MCF 10A (cell line): ENCODE results near the gene DIAPH2. TPM values are rescaled to one million over a fixed set of nuclear protein-coding genes. Genes with fewer than 3 reads are reported as not detected.

Source experiments
- BruUV-seq: library from RNA; stranded (reverse); fragments of 400-500 nt; replicated peaks from 2 replicates; lab custom pipeline; 2021; lab: Mats Ljungman, UMichigan
- CTCF ChIA-PET: fragments of 300-600 bp; sonication (Branson Sonifier 250); formaldehyde crosslinking; extraction: SDS; loops from one replicate; lab custom pipeline; 2021; ENCODE audit warnings: antibody characterized with exemption, inconsistent platforms; lab: Yijun Ruan, JAX
- POLR2A ChIA-PET: fragments of 300-600, 350-650 bp; sonication (Branson Sonifier 250); formaldehyde crosslinking; extraction: SDS; loops from one replicate; lab custom pipeline; 2020; ENCODE audit warnings: antibody characterized with exemption, inconsistent platforms; lab: Yijun Ruan, JAX
- DNase-seq: peaks from one replicate; pipeline ENCODE4 v3.0.0-alpha.2; 2018; ENCODE audit not compliant: unreplicated experiment
- H3K27ac Mint-ChIP-seq: one replicate; pipeline ENCODE4 v1.8.0; 2022; ENCODE audit warnings: mild to moderate bottlenecking, low read depth, mixed read lengths; ENCODE audit not compliant: unreplicated experiment
- H3K27me3 Mint-ChIP-seq: one replicate; pipeline ENCODE4 v1.8.0; 2022; ENCODE audit warnings: mixed read lengths; ENCODE audit not compliant: insufficient read depth, unreplicated experiment
- H3K36me3 Mint-ChIP-seq: one replicate; pipeline ENCODE4 v1.8.0; 2022; ENCODE audit warnings: mild to moderate bottlenecking, moderate library complexity, mixed read lengths; ENCODE audit not compliant: insufficient read depth, unreplicated experiment
- H3K4me1 Mint-ChIP-seq: one replicate; pipeline ENCODE4 v1.8.0; 2022; ENCODE audit warnings: mixed read lengths; ENCODE audit not compliant: insufficient read depth, unreplicated experiment
- H3K4me3 Mint-ChIP-seq: one replicate; pipeline ENCODE4 v1.8.0; 2022; ENCODE audit warnings: mild to moderate bottlenecking, moderate library complexity, mixed read lengths; ENCODE audit not compliant: unreplicated experiment
- H3K9me3 Mint-ChIP-seq: one replicate; pipeline ENCODE4 v1.8.0; 2022; ENCODE audit warnings: mixed read lengths; ENCODE audit not compliant: unreplicated experiment
- intact Hi-C: fragments of 100-400 bp; cut with micrococcal nuclease; formaldehyde crosslinking; loops from 2 replicates; pipeline ENCODE4 v1.14.1; 2022
- total RNA-seq: library from RNA; stranded (reverse); gene quantifications from 2 replicates; pipeline ENCODE4 v1.2.3, GENCODE V29; 2022
- TF ChIP-seq, protein P1 (sequence below): fragments of 200-600 bp; IDR thresholded peaks from one replicate; pipeline ENCODE4 v1.8.0; 2022; ENCODE audit warnings: antibody characterized with exemption, mild to moderate bottlenecking; ENCODE audit not compliant: unreplicated experiment

Gene DIAPH2
- total RNA-seq, 1 experiment from 2014 or later, result 17.6 TPM

DNA sequence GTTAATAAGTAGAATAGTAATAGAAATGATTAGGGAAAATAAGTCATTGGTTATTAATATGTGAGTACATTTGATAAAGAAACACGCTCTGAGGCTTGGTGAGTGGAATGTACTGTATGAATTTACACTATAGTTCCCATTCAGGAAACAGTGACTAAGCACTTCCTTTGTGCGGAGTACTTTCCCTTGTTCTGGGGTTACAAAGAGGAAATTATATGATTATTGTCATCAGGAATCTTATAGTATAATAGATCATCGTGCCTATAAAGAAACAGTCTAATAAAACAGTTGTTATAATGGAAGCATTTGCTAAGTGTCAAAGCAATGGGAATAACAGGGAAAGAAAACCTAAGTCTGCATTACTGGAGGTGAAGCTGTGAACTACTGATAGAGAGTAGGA, 337.0 kb downstream of the DIAPH2 start:
- DNase-seq, result peak; percentile 15
- POLR2A ChIA-PET, result no interaction called here
- H3K27ac Mint-ChIP-seq, result no peak overlapping the region
- BruUV-seq, result no TSS peak
- CTCF ChIA-PET, result interaction anchor here (0.5 kb wide), 1 partner anchor 249 kb away, joined by 3 read pairs; no protein-coding TSS in a partner anchor
- intact Hi-C loops, result no loop called here
- H3K9me3 Mint-ChIP-seq, result no peaks in the 10 kb centered on the region
- TF ChIP-seq, protein P1, sequence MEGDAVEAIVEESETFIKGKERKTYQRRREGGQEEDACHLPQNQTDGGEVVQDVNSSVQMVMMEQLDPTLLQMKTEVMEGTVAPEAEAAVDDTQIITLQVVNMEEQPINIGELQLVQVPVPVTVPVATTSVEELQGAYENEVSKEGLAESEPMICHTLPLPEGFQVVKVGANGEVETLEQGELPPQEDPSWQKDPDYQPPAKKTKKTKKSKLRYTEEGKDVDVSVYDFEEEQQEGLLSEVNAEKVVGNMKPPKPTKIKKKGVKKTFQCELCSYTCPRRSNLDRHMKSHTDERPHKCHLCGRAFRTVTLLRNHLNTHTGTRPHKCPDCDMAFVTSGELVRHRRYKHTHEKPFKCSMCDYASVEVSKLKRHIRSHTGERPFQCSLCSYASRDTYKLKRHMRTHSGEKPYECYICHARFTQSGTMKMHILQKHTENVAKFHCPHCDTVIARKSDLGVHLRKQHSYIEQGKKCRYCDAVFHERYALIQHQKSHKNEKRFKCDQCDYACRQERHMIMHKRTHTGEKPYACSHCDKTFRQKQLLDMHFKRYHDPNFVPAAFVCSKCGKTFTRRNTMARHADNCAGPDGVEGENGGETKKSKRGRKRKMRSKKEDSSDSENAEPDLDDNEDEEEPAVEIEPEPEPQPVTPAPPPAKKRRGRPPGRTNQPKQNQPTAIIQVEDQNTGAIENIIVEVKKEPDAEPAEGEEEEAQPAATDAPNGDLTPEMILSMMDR, result no peak
- H3K36me3 Mint-ChIP-seq, result no peaks in the 10 kb centered on the region
- no peaks in the 10 kb centered on the region for H3K4me1 Mint-ChIP-seq
- H3K27me3 Mint-ChIP-seq, result peaks cover 40% of the 10 kb centered on the region
- H3K4me3 Mint-ChIP-seq, result no peak overlapping the region

DNA sequence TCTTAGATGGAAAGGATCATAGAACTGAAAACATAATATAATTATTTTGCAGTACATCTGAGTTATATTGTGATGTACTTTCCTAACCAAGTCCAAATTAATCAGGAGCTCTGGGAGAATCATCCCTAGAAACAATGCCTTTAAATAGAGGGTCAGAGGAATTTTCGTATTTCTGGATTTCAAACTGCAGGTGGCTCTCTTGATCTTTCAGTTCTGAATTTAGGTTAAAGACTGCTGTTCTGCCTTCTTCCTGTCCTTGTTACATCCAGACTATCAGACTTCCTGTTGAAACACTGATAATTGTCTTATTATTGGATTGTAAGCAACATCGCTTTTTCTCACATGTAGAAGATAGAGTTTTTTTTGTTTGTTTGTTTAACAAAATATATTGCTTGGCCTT, 341.8 kb downstream of the DIAPH2 start:
- no peaks in the 10 kb centered on the region for H3K9me3 Mint-ChIP-seq
- ChIA-PET CTCF (no interaction called here), POLR2A (no interaction called here)
- TF ChIP-seq, protein P1, result no peak
- H3K4me3 Mint-ChIP-seq, result no peak overlapping the region
- H3K27me3 Mint-ChIP-seq, result peaks cover 40% of the 10 kb centered on the region
- BruUV-seq, result no TSS peak
- intact Hi-C loops, result loop anchor here (1.0 kb wide), 1 partner anchor 659 kb away; no protein-coding TSS in a partner anchor
- H3K36me3 Mint-ChIP-seq, result no peaks in the 10 kb centered on the region
- no peak for DNase-seq
- no peak overlapping the region for H3K27ac Mint-ChIP-seq
- no peaks in the 10 kb centered on the region for H3K4me1 Mint-ChIP-seq

DNA sequence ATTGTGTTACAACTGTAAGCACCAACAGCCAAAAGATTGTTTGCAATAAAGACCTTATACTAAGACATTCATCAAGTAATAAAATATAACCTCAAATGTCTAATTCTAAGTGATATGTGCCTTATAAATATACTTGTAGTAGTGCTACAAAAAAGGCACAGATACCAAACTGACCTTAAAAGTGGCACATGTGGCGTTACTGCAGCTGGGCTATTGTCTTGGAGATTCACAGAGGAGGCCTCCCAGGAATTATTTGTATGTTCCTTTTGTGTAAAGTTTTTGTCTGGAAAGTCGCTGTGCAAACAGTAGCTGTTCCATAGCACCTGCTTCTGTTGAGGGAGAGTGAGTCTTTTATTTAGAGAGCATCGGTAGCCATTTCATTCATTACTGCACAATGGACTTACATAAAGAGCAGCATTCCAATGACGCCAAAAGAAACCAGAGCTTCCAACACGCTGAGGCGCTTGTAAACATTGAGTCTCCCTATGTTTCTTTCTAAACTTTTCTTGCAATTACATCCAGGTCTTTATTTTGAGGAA, 342.8 kb downstream of the DIAPH2 start:
- DNase-seq, result no peak
- ChIA-PET POLR2A (no interaction called here), CTCF (no interaction called here)
- no TSS peak for BruUV-seq
- H3K9me3 Mint-ChIP-seq, result no peaks in the 10 kb centered on the region
- TF ChIP-seq, protein P1, result no peak
- no peak overlapping the region for H3K27ac Mint-ChIP-seq
- H3K4me3 Mint-ChIP-seq, result no peak overlapping the region
- intact Hi-C loops, result no loop called here
- H3K27me3 Mint-ChIP-seq, result peaks cover 40% of the 10 kb centered on the region
- H3K4me1 Mint-ChIP-seq, result no peaks in the 10 kb centered on the region
- H3K36me3 Mint-ChIP-seq, result no peaks in the 10 kb centered on the region

DNA sequence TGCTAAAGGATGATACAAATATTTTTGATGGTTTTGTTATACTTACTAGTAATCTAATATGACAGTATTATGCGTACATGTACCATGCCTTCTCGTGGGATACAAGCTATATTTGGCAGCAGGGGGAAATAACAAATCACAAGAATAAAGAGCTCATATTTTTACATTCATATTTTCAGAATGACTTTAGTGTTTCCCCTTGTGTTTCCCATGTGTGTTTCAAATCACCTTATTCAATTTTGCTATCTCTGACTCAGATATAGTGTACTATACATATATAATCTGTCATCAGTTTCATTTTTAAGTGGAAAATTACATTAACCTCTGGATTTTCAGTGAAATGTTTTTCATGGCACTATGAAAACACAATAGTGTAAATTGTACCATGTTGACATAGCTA, 345.8 kb downstream of the DIAPH2 start:
- DNase-seq, result no peak
- TF ChIP-seq, protein P1, result no peak
- BruUV-seq, result no TSS peak
- intact Hi-C loops, result no loop called here
- POLR2A ChIA-PET, result interaction anchor here (1.6 kb wide), 1 partner anchor 10 kb away, joined by 5 read pairs; no protein-coding TSS in a partner anchor
- Mint-ChIP-seq H3K27me3 (peaks cover 36% of the 10 kb centered on the region), H3K4me1 (no peaks in the 10 kb centered on the region), H3K4me3 (no peak overlapping the region), H3K36me3 (no peaks in the 10 kb centered on the region), H3K9me3 (no peaks in the 10 kb centered on the region), H3K27ac (no peak overlapping the region)
- CTCF ChIA-PET, result no interaction called here
